Aorta (tissue), 5 donors: ENCODE data around the gene ZNF362. TPM values are rescaled to one million over a fixed set of nuclear protein-coding genes. Genes with fewer than 3 reads are reported as not detected.

Experiments used
- ATAC-seq: fragments of 200-7000 bp; cut with Tn5 transposase; one replicate; pipeline ENCODE4 v1.9.1; 2022; ENCODE audit warnings: moderate library complexity; ENCODE audit not compliant: low FRiP score
- DNase-seq, 2 donors: peaks; one replicate each; pipeline ENCODE4 v3.0.0-alpha.2; 2020
- H3K27ac ChIP-seq, 2 donors: one replicate each; pipeline ENCODE4 v1.5.1; 2013; ENCODE audit warnings: low read length in 2 of 2, mild to moderate bottlenecking in 2 of 2, moderate library complexity in 2 of 2, control low read depth in 1 of 2, inconsistent platforms in 1 of 2, low read depth in 1 of 2
- H3K27me3 ChIP-seq, 2 donors: one replicate each; pipeline ENCODE4 v1.6.1; 2013; ENCODE audit warnings: control low read depth in 1 of 2, low read length in 1 of 2, mild to moderate bottlenecking in 1 of 2, moderate library complexity in 1 of 2; ENCODE audit not compliant: insufficient read depth in 2 of 2, control insufficient read depth in 1 of 2
- H3K36me3 ChIP-seq, 2 donors: one replicate each; pipeline ENCODE4 v1.6.1; 2013; ENCODE audit warnings: control low read depth in 1 of 2, low read length in 1 of 2, mild to moderate bottlenecking in 1 of 2; ENCODE audit not compliant: insufficient read depth in 2 of 2, control insufficient read depth in 1 of 2
- H3K4me1 ChIP-seq, 2 donors: one replicate each; pipeline ENCODE4 v1.6.1; 2013; ENCODE audit warnings: low read length in 2 of 2, control low read depth in 1 of 2, mild to moderate bottlenecking in 1 of 2, moderate library complexity in 1 of 2; ENCODE audit not compliant: insufficient read depth in 2 of 2, control insufficient read depth in 1 of 2
- H3K4me3 ChIP-seq, 2 donors: one replicate each; pipeline ENCODE4 v1.5.1; 2013; ENCODE audit warnings: low read length in 2 of 2, control low read depth in 1 of 2, mild to moderate bottlenecking in 1 of 2
- H3K9me3 ChIP-seq: one replicate; pipeline ENCODE4 v1.6.1; 2013; ENCODE audit warnings: mild to moderate bottlenecking, low read length; ENCODE audit not compliant: control insufficient read depth
- WGBS, 2 donors: extraction: QIAGEN DNeasy Blood & Tissue Kit; methylation state at CpG; one replicate each; pipeline ENCODE4 v1.1.7; 2013; 5-methylcytosine and 5-hydroxymethylcytosine counted together
- intact Hi-C, 2 donors: fragments of 100-400 bp; cut with DNase I; formaldehyde crosslinking; loops; one replicate each; pipeline versions ENCODE4 v1.14.2 to v1.15.0; 2022
- polyA plus RNA-seq, 2 donors: library from polyadenylated mRNA; stranded (reverse); fragments of 200-250 nt; gene quantifications; one replicate each; pipeline ENCODE4 v1.2.3, GENCODE V29; 2013
- total RNA-seq, 2 donors: library from RNA; stranded (reverse); fragmentation: NEBNext Ultra II Directional; extraction: Animal tissue kit (Norgen Biotek cat#: 25700); gene quantifications; one replicate each; pipeline ENCODE4 v1.2.1, GENCODE V29; 2021
- donor health status: healthy with polysubstance abuse.
- donor health status: Bipolar disorder and iron deficiency.
- donor health status: DM: no; HTN: no; CAD: no.
- donor health status: DM: no; HTN: no; CAD: no.
- donor health status: DM: yes; HTN: yes; CAD: no.

ZNF362 gene
- total and polyA plus RNA-seq, 4 donors = 12.4 to 44.0 (median 31.1) TPM

DNA sequence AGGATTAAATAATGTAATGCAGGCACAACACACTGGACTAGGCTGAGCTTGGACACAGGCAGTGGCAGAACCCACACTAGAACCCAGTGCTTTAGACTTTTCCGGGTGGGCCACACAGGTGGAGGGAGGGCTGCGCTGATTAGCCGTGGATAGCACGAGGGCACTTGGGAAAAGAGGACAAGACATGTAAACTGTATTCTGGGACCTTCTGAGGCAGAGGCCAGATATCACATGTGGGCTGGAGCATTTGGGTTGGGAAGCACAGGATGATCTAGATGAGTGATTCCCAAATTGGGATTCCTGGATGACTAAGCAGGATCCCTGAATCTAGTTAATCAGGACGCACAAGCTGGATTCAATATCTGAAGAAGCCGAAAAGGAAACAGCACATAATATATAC is 84.9 kb downstream of the ZNF362 start:
- DNase-seq (no peak), ATAC-seq (no peak)
- Histone ChIP-seq H3K27ac (peak overlapping the region in 1 of 2 donors; percentile 16), H3K4me3 (no peak overlapping the region), H3K4me1 (peaks cover 15 to 21% of the 10 kb centered on the region in 2 donors), H3K27me3 (no peaks in the 10 kb centered on the region), H3K9me3 (no peaks in the 10 kb centered on the region), H3K36me3 (no peaks in the 10 kb centered on the region)
- intact Hi-C loops = no loop called here
- 48 to 58% methylated on average over 6 of the region's 6 CpGs for WGBS, 2 donors

DNA sequence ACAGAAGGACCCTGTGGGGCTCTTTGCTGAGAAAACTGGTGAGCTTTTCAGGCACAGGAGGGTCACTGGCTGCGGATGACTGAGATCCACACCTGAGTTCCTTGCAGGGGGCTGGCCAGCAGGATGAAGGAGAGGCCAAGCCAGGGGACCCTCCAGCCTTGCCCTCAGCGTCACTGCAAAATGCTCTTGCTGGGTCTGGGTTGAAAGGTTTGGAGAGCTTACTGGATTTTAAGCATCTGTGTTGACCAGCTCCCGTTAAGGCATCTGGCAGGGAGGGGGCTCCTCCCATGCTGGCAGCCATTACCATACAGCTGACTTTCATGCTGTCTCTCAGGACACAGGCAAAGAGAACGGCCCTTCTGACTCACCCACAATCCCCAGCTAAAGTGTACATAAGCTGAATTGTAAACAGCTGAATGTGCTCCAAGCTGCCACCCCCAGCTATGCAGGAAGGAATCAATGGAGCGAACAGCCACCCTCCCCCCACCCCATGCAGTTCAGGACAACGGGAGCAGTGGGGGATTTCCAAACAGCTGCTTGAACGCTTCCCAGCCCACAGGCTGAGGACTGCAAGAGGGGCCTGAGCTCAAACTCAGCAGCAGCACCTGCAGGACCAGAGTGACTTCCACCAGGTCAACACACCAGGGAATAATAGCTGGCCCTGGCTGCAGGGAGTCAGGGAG is 85.9 kb downstream of the ZNF362 start:
- Histone ChIP-seq H3K27me3 (no peaks in the 10 kb centered on the region), H3K9me3 (no peaks in the 10 kb centered on the region), H3K4me1 (peaks cover 16 to 24% of the 10 kb centered on the region in 2 donors), H3K27ac (peak overlapping the region in 1 of 2 donors; percentile 62), H3K4me3 (no peak overlapping the region), H3K36me3 (no peaks in the 10 kb centered on the region)
- DNase-seq (peak; percentile 75 to 83), ATAC-seq (peak; percentile 68)
- 7 to 12% methylated on average over 7 of the region's 7 CpGs for WGBS, 2 donors
- intact Hi-C loops = no loop called here

DNA sequence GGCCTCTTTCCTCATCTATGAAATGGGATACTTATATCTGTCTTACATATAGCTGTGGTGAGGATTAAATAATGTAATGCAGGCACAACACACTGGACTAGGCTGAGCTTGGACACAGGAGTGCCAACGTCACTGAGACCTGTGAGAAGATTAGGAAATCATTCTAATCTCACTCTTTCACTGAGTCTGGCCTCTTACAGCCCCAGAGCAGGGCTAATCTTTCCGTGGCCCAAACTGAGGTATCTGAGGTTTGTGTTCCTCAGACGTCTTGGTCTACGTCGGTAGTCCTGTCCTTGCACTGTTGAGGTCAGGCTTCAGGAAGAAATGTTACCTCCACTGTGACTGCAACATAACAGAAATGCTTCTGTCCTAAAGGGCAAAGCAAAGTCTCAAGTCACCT is 87.2 kb downstream of the ZNF362 start:
- 4 to 7% methylated on average over 5 of the region's 5 CpGs for WGBS, 2 donors

DNA sequence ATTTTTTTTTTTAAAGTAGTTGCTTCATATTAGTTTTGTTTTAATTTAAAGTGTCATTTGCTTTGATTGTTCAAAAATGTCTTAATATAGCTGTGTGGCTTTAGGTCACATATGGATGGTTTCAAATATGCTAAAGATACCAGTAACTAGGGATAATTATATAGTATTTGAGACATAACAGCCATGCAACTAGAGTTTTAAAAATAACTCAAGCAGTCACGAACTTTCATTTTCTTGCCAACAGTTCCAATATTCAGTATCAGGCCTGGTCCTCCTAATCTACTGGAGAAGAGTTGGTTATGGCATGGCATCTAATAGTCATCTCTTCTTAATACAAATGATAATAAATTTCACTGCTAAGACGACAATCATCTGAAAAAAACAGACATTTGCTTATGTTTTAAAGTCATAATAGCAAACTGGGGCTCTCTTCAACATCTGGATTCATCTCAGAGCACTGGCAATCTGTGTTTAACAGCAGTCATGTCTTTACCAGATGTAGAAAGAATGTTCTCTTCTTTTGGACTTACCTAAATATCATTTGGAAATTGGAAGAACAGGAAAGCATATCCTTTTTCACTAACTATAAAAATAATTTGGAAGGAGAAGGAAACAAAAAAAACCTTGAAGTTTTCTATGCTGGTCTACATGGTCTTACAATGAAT is 88.7 kb downstream of the ZNF362 start:
- Histone ChIP-seq H3K9me3 (no peaks in the 10 kb centered on the region), H3K4me1 (peaks cover 9 to 24% of the 10 kb centered on the region in 2 donors), H3K4me3 (no peak overlapping the region), H3K27ac (peak overlapping the region in 1 of 2 donors; percentile 64), H3K36me3 (no peaks in the 10 kb centered on the region), H3K27me3 (no peaks in the 10 kb centered on the region)
- intact Hi-C loops = loop anchor here (5.0 kb wide), 3 partner anchors 62 to 117 kb away; partner anchors contain the start of gene ZNF362 (in 1 of the 2)
- 1 to 7% methylated on average over 2 of the region's 2 CpGs for WGBS, 2 donors
- ATAC-seq (no peak), DNase-seq (no peak)

More for the DNA sequence above, 87.2 kb downstream of the ZNF362 start:
- Histone ChIP-seq H3K4me1 (peaks cover 14 to 24% of the 10 kb centered on the region in 2 donors), H3K9me3 (no peaks in the 10 kb centered on the region), H3K36me3 (no peaks in the 10 kb centered on the region), H3K27me3 (no peaks in the 10 kb centered on the region), H3K27ac (peak overlapping the region in 1 of 2 donors; percentile 32), H3K4me3 (no peak overlapping the region)
- no peak for ATAC-seq
- DNase-seq = no peak
- intact Hi-C loops = no loop called here

DNA sequence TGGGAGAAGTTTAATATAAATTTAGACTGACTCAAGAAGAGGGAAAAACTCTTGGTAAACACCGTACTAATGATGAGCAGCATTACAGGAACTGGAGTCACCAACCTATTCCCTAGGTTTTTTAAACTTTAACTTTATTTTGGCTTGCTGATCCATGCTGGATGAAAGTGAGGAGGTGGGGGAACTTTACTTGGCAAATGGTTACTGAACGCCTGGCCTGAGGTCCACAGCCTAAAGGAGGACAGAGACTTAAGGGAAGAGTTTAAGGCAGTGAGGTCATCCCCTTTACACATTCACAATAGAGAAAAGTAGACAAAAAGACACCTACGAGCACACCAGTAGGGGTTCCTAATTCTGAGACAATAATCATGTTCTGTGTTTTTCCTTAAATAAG is 90.2 kb downstream of the ZNF362 start:
- no peak for ATAC-seq
- Histone ChIP-seq H3K27me3 (no peaks in the 10 kb centered on the region), H3K36me3 (no peaks in the 10 kb centered on the region), H3K9me3 (no peaks in the 10 kb centered on the region), H3K4me3 (peak overlapping the region in 1 of 2 donors; percentile 28), H3K27ac (peak overlapping the region; percentile 94 to 96), H3K4me1 (peaks cover 7 to 10% of the 10 kb centered on the region in 2 donors)
- DNase-seq = no peak
- 4% methylated on average over 3 of the region's 3 CpGs for WGBS, 2 donors
- intact Hi-C loops = loop anchor here (5.0 kb wide), 3 partner anchors 61 to 116 kb away; partner anchors contain the start of gene ZNF362 (in 1 of the 2)

DNA sequence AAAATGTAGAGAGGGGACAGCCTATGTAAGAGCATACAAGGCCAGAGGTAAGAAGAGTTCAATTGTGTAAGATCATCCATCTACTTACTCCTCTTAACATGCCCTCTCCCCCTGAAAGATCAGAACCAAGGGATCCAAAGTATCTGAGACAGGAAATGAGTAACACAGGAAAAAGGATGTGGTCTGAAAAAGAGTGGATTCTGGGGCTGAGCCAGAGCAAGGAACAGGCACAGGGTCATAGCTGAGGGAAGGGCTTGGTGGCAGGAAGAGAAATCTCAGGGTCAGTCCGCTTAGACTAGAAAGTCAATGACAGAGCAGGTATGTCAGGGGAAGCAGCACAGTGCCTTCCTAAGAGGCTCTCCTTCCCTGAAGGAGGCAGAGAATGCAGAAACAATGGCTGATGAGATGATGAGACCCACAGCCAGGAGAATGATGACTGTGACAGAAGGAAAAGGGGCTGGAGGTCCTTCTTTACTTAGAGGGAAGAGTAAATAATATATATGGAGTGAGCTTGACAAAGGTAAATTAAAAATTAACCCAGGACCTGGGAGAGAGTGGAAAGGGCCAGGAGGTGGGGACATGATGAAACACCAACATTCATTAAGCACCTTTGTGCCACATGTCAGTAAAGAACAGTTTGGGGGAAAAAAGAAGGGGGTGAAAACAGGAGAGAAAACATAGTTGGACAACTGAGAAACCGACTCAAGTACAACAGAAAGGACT is 90.8 kb downstream of the ZNF362 start:
- intact Hi-C loops = loop anchor here (5.0 kb wide), 3 partner anchors 60 to 115 kb away; partner anchors contain the start of gene ZNF362 (in 1 of the 2)
- Histone ChIP-seq H3K36me3 (no peaks in the 10 kb centered on the region), H3K9me3 (no peaks in the 10 kb centered on the region), H3K27me3 (no peaks in the 10 kb centered on the region), H3K4me1 (peaks cover 4 to 10% of the 10 kb centered on the region in 2 donors), H3K4me3 (peak overlapping the region; percentile 96 to 100), H3K27ac (peak overlapping the region; percentile 94 to 97)
- ATAC-seq (peak; percentile 60), DNase-seq (peak in 1 of 2 donors; percentile 76)
- WGBS, 2 donors = 1 to 2% methylated on average over 2 of the region's 2 CpGs

DNA sequence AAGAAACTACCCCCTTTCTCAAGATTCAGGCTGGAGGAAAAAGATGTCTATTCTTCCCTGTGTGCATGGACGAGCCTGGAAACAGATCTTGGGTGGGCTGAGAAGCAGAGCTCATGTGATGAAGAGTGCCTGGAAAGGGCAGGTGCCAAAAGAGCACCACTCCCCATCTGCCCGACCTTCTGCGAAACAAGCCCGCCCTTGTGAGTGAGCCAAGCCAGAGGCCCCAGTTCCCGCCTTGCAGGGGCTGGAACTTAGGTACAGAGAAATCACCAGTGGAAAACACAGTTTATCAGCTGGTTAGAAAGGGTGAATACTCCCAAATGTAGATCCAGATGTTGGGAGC is 91.3 kb downstream of the ZNF362 start:
- DNase-seq (peak; percentile 73 to 80), ATAC-seq (no peak)
- H3K27me3 ChIP-seq = no peaks in the 10 kb centered on the region
- H3K4me1 ChIP-seq = peaks cover 4 to 10% of the 10 kb centered on the region in 2 donors
- no peaks in the 10 kb centered on the region for H3K36me3 ChIP-seq
- 3 to 4% methylated on average over 5 of the region's 5 CpGs for WGBS, 2 donors
- no peaks in the 10 kb centered on the region for H3K9me3 ChIP-seq
- peak overlapping the region; percentile 96 to 100 for H3K4me3 ChIP-seq
- peak overlapping the region; percentile 94 to 97 for H3K27ac ChIP-seq
- intact Hi-C loops = loop anchor here (5.0 kb wide), 3 partner anchors 60 to 115 kb away; partner anchors contain the start of gene ZNF362 (in 1 of the 2)

DNA sequence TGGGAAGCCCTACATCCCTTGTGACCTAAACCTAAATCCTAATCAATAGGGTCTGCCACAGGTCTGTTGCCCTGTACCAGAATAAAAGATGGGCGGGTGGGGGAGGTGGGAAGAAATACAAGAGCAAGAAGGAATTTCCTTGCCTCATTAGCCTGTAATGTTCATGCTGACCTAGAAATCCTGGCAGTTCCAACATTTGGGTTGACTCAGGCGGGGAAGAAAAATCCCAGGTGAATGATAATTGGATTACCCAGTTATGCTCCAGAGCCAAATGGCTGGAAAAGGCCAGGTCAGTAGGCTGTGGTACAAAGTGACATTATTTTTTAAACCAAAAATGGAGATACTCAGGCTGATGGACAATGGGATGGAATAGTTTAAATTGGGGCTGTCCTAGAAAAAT is 91.9 kb downstream of the ZNF362 start:
- H3K9me3 ChIP-seq = no peaks in the 10 kb centered on the region
- whole genome bisulfite sequencing, 2 donors = 6 to 10% methylated on average over 2 of the region's 2 CpGs
- peak overlapping the region; percentile 90 to 100 for H3K27ac ChIP-seq
- DNase-seq (no peak), ATAC-seq (no peak)
- peak overlapping the region; percentile 96 to 100 for H3K4me3 ChIP-seq
- H3K4me1 ChIP-seq = peaks cover 2 to 10% of the 10 kb centered on the region in 2 donors
- H3K27me3 ChIP-seq = no peaks in the 10 kb centered on the region
- no peaks in the 10 kb centered on the region for H3K36me3 ChIP-seq
- intact Hi-C loops = loop anchor here (5.0 kb wide), 3 partner anchors 59 to 114 kb away; partner anchors contain the start of gene ZNF362 (in 1 of the 2)
